Measurements from ENCODE around the gene DYSF.

DYSF gene

DNA sequence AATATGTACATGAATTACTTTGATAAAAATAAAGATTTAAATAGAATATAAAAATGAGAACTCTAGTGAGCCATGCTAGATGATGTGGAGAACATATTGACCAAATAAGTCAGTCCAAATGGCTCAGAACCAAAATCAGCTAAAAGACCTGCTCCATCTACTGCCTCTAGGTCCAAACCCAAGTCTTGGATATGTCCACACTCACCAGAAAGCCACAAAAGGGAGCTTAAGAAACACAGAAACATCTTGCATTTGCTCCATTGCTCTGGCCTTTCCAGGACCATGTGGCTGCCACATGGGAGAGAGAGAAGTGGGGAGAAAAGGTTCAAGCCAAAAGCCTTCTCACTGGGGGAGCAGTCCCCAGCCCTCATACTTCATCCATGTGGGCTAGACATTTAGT is 272.5 kb downstream of the DYSF start:
- Mint-ChIP-seq H3K36me3 (ENCODE audit: low read depth) (no peaks in the 10 kb centered on the region), H3K9me3 (peaks cover 14% of the 10 kb centered on the region), H3K4me1 (peaks cover 3% of the 10 kb centered on the region), H3K27me3 (ENCODE audit: low read depth, poor library complexity) (peaks cover 27% of the 10 kb centered on the region), H3K4me3 (no peak overlapping the region), H3K27ac (no peak overlapping the region)
- no peak for DNase-seq
- no peak for TF ChIP-seq CTCF (IDR thresholded peaks at IDR 0.05)

DNA sequence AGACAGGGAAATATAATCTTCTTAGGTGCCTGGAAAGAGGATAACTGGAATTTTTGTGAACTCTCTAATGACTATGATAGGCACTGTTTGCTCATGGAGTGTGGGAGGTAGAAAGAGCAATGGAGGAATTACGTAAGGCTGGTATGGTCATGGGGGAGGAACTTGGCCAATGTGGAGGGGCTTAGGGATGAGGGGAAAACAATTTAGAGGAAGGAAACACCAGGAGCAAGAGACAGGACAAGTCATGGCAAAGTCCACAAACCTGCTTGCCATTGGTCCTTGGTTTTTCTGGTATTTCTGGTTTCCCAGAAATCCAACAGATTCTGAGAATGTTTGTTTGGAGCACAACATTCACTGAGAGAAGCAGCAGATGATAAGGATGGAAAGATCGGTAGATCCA is 274.2 kb downstream of the DYSF start:
- peaks cover 26% of the 10 kb centered on the region for H3K27me3 Mint-ChIP-seq (ENCODE audit: low read depth, poor library complexity)
- H3K4me1 Mint-ChIP-seq = no peaks in the 10 kb centered on the region
- H3K27ac Mint-ChIP-seq = no peak overlapping the region
- no peaks in the 10 kb centered on the region for H3K36me3 Mint-ChIP-seq (ENCODE audit: low read depth)
- no peak for TF ChIP-seq CTCF (IDR thresholded peaks at IDR 0.05)
- H3K9me3 Mint-ChIP-seq = peaks cover 9% of the 10 kb centered on the region
- DNase-seq = no peak
- no peak overlapping the region for H3K4me3 Mint-ChIP-seq

DNA sequence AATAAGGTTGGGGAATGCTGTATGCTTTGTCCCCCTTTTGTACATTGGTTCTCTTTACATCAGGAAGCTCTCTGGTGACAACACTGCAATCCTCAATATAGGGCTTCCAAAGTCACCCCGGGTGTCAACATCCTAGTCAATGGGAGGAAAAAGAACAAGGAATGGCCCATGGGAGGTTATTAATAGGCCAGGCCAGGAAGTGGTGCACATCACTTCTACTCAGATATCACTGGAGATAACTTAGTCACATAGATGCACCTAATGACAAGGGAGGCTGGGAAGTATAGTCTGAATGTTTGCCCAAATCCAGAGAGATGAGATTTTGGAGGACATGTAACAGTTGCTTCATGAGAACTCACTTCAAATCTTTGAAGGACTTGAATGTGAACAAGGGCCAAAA is 274.7 kb downstream of the DYSF start:
- Mint-ChIP-seq H3K36me3 (ENCODE audit: low read depth) (no peaks in the 10 kb centered on the region), H3K4me1 (no peaks in the 10 kb centered on the region), H3K27me3 (ENCODE audit: low read depth, poor library complexity) (peaks cover 30% of the 10 kb centered on the region), H3K4me3 (no peak overlapping the region), H3K9me3 (peaks cover 4% of the 10 kb centered on the region), H3K27ac (no peak overlapping the region)
- no peak for TF ChIP-seq CTCF (IDR thresholded peaks at IDR 0.05)
- no peak for DNase-seq

- Mint-ChIP-seq H3K27ac (no peak overlapping the region), H3K4me3 (no peak overlapping the region)
Measured at GRCh38 chr2:71730785-71731383, 277.5 kb downstream of the DYSF start.

GRCh38 chr2:71734620-71735019 is 281.3 kb downstream of the DYSF start:
- Mint-ChIP-seq H3K27ac (no peak overlapping the region), H3K9me3 (peaks cover 9% of the 10 kb centered on the region), H3K36me3 (ENCODE audit: low read depth) (no peaks in the 10 kb centered on the region), H3K4me1 (no peaks in the 10 kb centered on the region), H3K27me3 (ENCODE audit: low read depth, poor library complexity) (peaks cover 48% of the 10 kb centered on the region), H3K4me3 (no peak overlapping the region)
- no peak for TF ChIP-seq CTCF (IDR thresholded peaks at IDR 0.05)
- no peak for DNase-seq

More at GRCh38 chr2:71730785-71731383, 277.5 kb downstream of the DYSF start:
- no peaks in the 10 kb centered on the region for H3K4me1 Mint-ChIP-seq
- no peak for TF ChIP-seq CTCF (IDR thresholded peaks at IDR 0.05)
- H3K9me3 Mint-ChIP-seq = no peaks in the 10 kb centered on the region
- peaks cover 39% of the 10 kb centered on the region for H3K27me3 Mint-ChIP-seq (ENCODE audit: low read depth, poor library complexity)
- no peaks in the 10 kb centered on the region for H3K36me3 Mint-ChIP-seq (ENCODE audit: low read depth)
- no peak for DNase-seq

GRCh38 chr2:71735676-71736075 is 282.3 kb downstream of the DYSF start:
- H3K4me1 Mint-ChIP-seq = no peaks in the 10 kb centered on the region
- H3K27ac Mint-ChIP-seq = no peak overlapping the region
- no peak for TF ChIP-seq CTCF (IDR thresholded peaks at IDR 0.05)
- H3K4me3 Mint-ChIP-seq = no peak overlapping the region
- peaks cover 19% of the 10 kb centered on the region for H3K9me3 Mint-ChIP-seq
- no peak for DNase-seq
- H3K27me3 Mint-ChIP-seq (ENCODE audit: low read depth, poor library complexity) = peaks cover 43% of the 10 kb centered on the region
- peaks cover 7% of the 10 kb centered on the region for H3K36me3 Mint-ChIP-seq (ENCODE audit: low read depth)
